Activated B cell treated with CpG ODN at 0.5 μM for 24 hours (primary cell): Measurements from ENCODE around the gene TXNL4B. TPM values are rescaled to one million over a fixed set of nuclear protein-coding genes. Genes with fewer than 3 reads are reported as not detected.

Source experiments
- ATAC-seq: fragments of 200-7000 bp; cut with Tn5 transposase; one replicate; pipeline ENCODE4 v1.10.0; 2021; ENCODE audit warnings: low read depth, mild to moderate bottlenecking, moderate library complexity
- CTCF ChIA-PET: fragments of 350-600 bp; sonication (Branson Sonifier 250); formaldehyde crosslinking; loops from one replicate; lab custom pipeline; 2021; ENCODE audit warnings: antibody characterized with exemption; lab: Charles Lee
- POLR2A ChIA-PET: fragments of 350-600 bp; sonication (Branson Sonifier 250); formaldehyde crosslinking; loops from one replicate; lab custom pipeline; 2021; ENCODE audit warnings: antibody characterized with exemption; lab: Charles Lee
- DNase-seq: peaks from one replicate; pipeline ENCODE4 v3.0.0; 2022
- H3K27ac Mint-ChIP-seq: one replicate; pipeline ENCODE4 v1.8.0; 2020; ENCODE audit warnings: mixed read lengths
- H3K27me3 Mint-ChIP-seq: one replicate; pipeline ENCODE4 v1.8.0; 2021; ENCODE audit warnings: mixed read lengths
- H3K36me3 Mint-ChIP-seq: one replicate; pipeline ENCODE4 v1.8.0; 2021; ENCODE audit warnings: low read depth, mixed read lengths
- H3K4me1 Mint-ChIP-seq: one replicate; pipeline ENCODE4 v1.8.0; 2021; ENCODE audit warnings: mixed read lengths
- H3K4me3 Mint-ChIP-seq: one replicate; pipeline ENCODE4 v1.8.0; 2020; ENCODE audit warnings: mild to moderate bottlenecking, mixed read lengths
- H3K9me3 Mint-ChIP-seq: one replicate; pipeline ENCODE4 v1.8.0; 2020; ENCODE audit warnings: mixed read lengths
- CTCF ChIP-seq: fragments of 200-600 bp; IDR thresholded peaks from one replicate; pipeline ENCODE4 v1.8.0; 2022; ENCODE audit warnings: antibody characterized with exemption, mild to moderate bottlenecking
- intact Hi-C: fragments of 100-400 bp; cut with micrococcal nuclease; formaldehyde crosslinking; loops from one replicate; pipeline ENCODE4 v1.15.1; 2024
- total RNA-seq: library from RNA; stranded (reverse); gene quantifications from 2 replicates; pipeline ENCODE4 v1.2.3, GENCODE V29; 2022

Gene TXNL4B
- total RNA-seq, 1 donor from 2014 or later = 13.8 TPM

- Mint-ChIP-seq H3K27ac (no peak overlapping the region), H3K36me3 (no peaks in the 10 kb centered on the region), H3K27me3 (no peaks in the 10 kb centered on the region), H3K9me3 (no peaks in the 10 kb centered on the region), H3K4me1 (peaks cover 1% of the 10 kb centered on the region), H3K4me3 (no peak overlapping the region)
- TF ChIP-seq CTCF = no peak
- DNase-seq (no peak), ATAC-seq (no peak)
- ChIA-PET CTCF (interaction anchor here (1.0 to 4.9 kb wide), 10 partner anchors 10 to 1832 kb away, joined by 3 to 43 read pairs (median 4); partner anchors contain the start of gene PMFBP1), POLR2A (no interaction called here)
- intact Hi-C loops = loop anchor here (2.0 to 10.0 kb wide), 2 partner anchors 115 to 1911 kb away; no protein-coding TSS in a partner anchor
These were observed 30.7 kb upstream of the TXNL4B start for GRCh38 chr16:72124148-72124547.

- ATAC-seq = no peak
- no peak for DNase-seq
- peaks cover 1% of the 10 kb centered on the region for H3K4me1 Mint-ChIP-seq
- H3K27me3 Mint-ChIP-seq = no peaks in the 10 kb centered on the region
- H3K9me3 Mint-ChIP-seq = no peaks in the 10 kb centered on the region
- H3K36me3 Mint-ChIP-seq = no peaks in the 10 kb centered on the region
- ChIA-PET CTCF (interaction anchor here (2.5 to 4.9 kb wide), 3 partner anchors 343 to 1833 kb away, joined by 12 to 43 read pairs (median 12); no protein-coding TSS in a partner anchor), POLR2A (no interaction called here)
- intact Hi-C loops = loop anchor here (10.0 kb wide), 1 partner anchor 1911 kb away; no protein-coding TSS in a partner anchor
- no peak for TF ChIP-seq CTCF
- no peak overlapping the region for H3K4me3 Mint-ChIP-seq
- H3K27ac Mint-ChIP-seq = no peak overlapping the region
These were observed 30.0 kb upstream of the TXNL4B start for GRCh38 chr16:72123426-72123825.

GRCh38 chr16:72122916-72123315, 29.5 kb upstream of the TXNL4B start:
- POLR2A ChIA-PET = no interaction called here
- H3K36me3 Mint-ChIP-seq = no peaks in the 10 kb centered on the region
- H3K27me3 Mint-ChIP-seq = no peaks in the 10 kb centered on the region
- no peak overlapping the region for H3K27ac Mint-ChIP-seq
- TF ChIP-seq CTCF = no peak
- intact Hi-C loops = loop anchor here (10.0 kb wide), 1 partner anchor 1912 kb away; no protein-coding TSS in a partner anchor
- ATAC-seq (no peak), DNase-seq (no peak)
- H3K4me3 Mint-ChIP-seq = no peak overlapping the region
- peaks cover 1% of the 10 kb centered on the region for H3K4me1 Mint-ChIP-seq
- CTCF ChIA-PET = interaction anchor here (4.9 kb wide), 1 partner anchor 344 kb away, joined by 43 read pairs; no protein-coding TSS in a partner anchor
- no peaks in the 10 kb centered on the region for H3K9me3 Mint-ChIP-seq

- peaks cover 1% of the 10 kb centered on the region for H3K4me1 Mint-ChIP-seq
- no peaks in the 10 kb centered on the region for H3K27me3 Mint-ChIP-seq
- H3K4me3 Mint-ChIP-seq = no peak overlapping the region
- ChIA-PET CTCF (interaction anchor here (4.9 kb wide), 1 partner anchor 344 kb away, joined by 43 read pairs; no protein-coding TSS in a partner anchor), POLR2A (no interaction called here)
- intact Hi-C loops = loop anchor here (10.0 kb wide), 1 partner anchor 1912 kb away; no protein-coding TSS in a partner anchor
- DNase-seq = no peak
- no peak overlapping the region for H3K27ac Mint-ChIP-seq
- H3K9me3 Mint-ChIP-seq = no peaks in the 10 kb centered on the region
- no peak for ATAC-seq
- TF ChIP-seq CTCF = no peak
- H3K36me3 Mint-ChIP-seq = no peaks in the 10 kb centered on the region
These were observed 28.9 kb upstream of the TXNL4B start for GRCh38 chr16:72122308-72122707.

- Mint-ChIP-seq H3K4me1 (peaks cover 1% of the 10 kb centered on the region), H3K4me3 (no peak overlapping the region), H3K9me3 (no peaks in the 10 kb centered on the region), H3K27me3 (no peaks in the 10 kb centered on the region), H3K27ac (no peak overlapping the region), H3K36me3 (peaks cover 2% of the 10 kb centered on the region)
- DNase-seq = no peak
- CTCF ChIA-PET = no interaction called here
- TF ChIP-seq CTCF = no peak
- intact Hi-C loops = loop anchor here (10.0 kb wide), 1 partner anchor 1915 kb away; no protein-coding TSS in a partner anchor
- no peak for ATAC-seq
- POLR2A ChIA-PET = no interaction called here
These were observed 26.6 kb upstream of the TXNL4B start for GRCh38 chr16:72120026-72120425.
